Panc1 (cell line): ENCODE data around the gene PDE4B.

Experiments
- SIN3A ChIP-seq: IDR thresholded peaks from 2 replicates; pipeline ENCODE4 v1.6.1; 2012; ENCODE audit warnings: low read depth, mild to moderate bottlenecking, low read length, moderate library complexity, borderline replicate concordance; ENCODE audit not compliant: insufficient read depth
- TCF7L2 ChIP-seq: IDR thresholded peaks from 2 replicates; pipeline ENCODE4 v1.6.1; 2011; ENCODE audit warnings: mild to moderate bottlenecking, low read depth, low read length, inconsistent platforms
- TF ChIP-seq, protein P1 (sequence below): fragments of 450-650 bp; IDR thresholded peaks from 2 replicates; pipeline ENCODE4 v1.5.1; 2017; ENCODE audit warnings: mild to moderate bottlenecking
- TF ChIP-seq, protein P2 (sequence below), 2 experiments: IDR thresholded peaks; 2 replicates each; pipeline ENCODE4 v1.6.1; 2011 to 2012; ENCODE audit warnings: low read depth in 2 of 2, control low read depth in 1 of 2, low read length in 1 of 2, mild to moderate bottlenecking in 1 of 2, moderate library complexity in 1 of 2; ENCODE audit not compliant: insufficient read depth in 1 of 2

DNA sequence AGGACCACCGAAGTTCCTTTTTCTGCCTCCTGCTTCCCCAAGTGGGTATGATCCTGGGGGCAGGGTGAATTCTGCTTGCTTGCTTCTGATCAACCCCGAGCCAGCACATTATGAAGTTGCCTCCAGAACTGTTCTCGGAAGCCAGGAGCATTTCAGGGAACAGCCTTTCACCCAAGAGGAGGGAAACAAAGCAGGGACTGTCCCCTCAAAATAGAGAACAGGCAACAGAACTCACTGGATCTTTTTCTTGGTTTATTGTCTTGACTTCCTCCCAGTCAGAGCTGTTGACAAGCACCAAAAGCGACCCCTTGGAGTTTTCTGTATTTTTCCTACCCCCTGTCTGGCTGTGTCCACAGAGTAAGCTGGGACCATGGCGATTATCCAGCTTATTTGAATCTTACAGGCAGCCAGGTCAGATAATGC lies 482.9 kb downstream of the PDE4B start:
- TF ChIP-seq, protein P1, sequence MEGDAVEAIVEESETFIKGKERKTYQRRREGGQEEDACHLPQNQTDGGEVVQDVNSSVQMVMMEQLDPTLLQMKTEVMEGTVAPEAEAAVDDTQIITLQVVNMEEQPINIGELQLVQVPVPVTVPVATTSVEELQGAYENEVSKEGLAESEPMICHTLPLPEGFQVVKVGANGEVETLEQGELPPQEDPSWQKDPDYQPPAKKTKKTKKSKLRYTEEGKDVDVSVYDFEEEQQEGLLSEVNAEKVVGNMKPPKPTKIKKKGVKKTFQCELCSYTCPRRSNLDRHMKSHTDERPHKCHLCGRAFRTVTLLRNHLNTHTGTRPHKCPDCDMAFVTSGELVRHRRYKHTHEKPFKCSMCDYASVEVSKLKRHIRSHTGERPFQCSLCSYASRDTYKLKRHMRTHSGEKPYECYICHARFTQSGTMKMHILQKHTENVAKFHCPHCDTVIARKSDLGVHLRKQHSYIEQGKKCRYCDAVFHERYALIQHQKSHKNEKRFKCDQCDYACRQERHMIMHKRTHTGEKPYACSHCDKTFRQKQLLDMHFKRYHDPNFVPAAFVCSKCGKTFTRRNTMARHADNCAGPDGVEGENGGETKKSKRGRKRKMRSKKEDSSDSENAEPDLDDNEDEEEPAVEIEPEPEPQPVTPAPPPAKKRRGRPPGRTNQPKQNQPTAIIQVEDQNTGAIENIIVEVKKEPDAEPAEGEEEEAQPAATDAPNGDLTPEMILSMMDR = no peak
- TF ChIP-seq, protein P2, sequence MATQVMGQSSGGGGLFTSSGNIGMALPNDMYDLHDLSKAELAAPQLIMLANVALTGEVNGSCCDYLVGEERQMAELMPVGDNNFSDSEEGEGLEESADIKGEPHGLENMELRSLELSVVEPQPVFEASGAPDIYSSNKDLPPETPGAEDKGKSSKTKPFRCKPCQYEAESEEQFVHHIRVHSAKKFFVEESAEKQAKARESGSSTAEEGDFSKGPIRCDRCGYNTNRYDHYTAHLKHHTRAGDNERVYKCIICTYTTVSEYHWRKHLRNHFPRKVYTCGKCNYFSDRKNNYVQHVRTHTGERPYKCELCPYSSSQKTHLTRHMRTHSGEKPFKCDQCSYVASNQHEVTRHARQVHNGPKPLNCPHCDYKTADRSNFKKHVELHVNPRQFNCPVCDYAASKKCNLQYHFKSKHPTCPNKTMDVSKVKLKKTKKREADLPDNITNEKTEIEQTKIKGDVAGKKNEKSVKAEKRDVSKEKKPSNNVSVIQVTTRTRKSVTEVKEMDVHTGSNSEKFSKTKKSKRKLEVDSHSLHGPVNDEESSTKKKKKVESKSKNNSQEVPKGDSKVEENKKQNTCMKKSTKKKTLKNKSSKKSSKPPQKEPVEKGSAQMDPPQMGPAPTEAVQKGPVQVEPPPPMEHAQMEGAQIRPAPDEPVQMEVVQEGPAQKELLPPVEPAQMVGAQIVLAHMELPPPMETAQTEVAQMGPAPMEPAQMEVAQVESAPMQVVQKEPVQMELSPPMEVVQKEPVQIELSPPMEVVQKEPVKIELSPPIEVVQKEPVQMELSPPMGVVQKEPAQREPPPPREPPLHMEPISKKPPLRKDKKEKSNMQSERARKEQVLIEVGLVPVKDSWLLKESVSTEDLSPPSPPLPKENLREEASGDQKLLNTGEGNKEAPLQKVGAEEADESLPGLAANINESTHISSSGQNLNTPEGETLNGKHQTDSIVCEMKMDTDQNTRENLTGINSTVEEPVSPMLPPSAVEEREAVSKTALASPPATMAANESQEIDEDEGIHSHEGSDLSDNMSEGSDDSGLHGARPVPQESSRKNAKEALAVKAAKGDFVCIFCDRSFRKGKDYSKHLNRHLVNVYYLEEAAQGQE (IDR thresholded peaks at IDR 0.05; ENCODE audit: insufficient read depth in 1 of 2, low read depth in 2 of 2, low read length in 1 of 2) = no peak
- TF ChIP-seq SIN3A (no peak), TCF7L2 (no peak)
